ENCODE measurements around the gene HCFC1.

- TF ChIP-seq SP1 (IDR thresholded peaks at IDR 0.05) (no peak), NFRKB (IDR thresholded peaks at IDR 0.05) (no peak), ZNF384 (IDR thresholded peaks at IDR 0.05) (no peak), BHLHE40 (IDR thresholded peaks at IDR 0.05; ENCODE audit: borderline replicate concordance) (no peak)
These were observed 7.5 kb downstream of the HCFC1 start for GRCh38 chrX:153964105-153964504.
